ENCODE measurements around the gene PHF21B.

PHF21B gene

GRCh38 chr22:44990328-44990727 is 19.5 kb downstream of the PHF21B start:
- DNase-seq = no peak
- H3K36me3 Mint-ChIP-seq = no peaks in the 10 kb centered on the region
- H3K4me3 Mint-ChIP-seq = no peak overlapping the region
- no peaks in the 10 kb centered on the region for H3K27me3 Mint-ChIP-seq
- no peak overlapping the region for H3K27ac Mint-ChIP-seq
- H3K4me1 Mint-ChIP-seq = no peaks in the 10 kb centered on the region
- CTCF ChIA-PET = no interaction called here
- H3K9me3 Mint-ChIP-seq = no peaks in the 10 kb centered on the region

- Mint-ChIP-seq H3K4me1 (no peaks in the 10 kb centered on the region), H3K9me3 (peaks cover 4% of the 10 kb centered on the region), H3K27ac (no peak overlapping the region), H3K36me3 (no peaks in the 10 kb centered on the region), H3K4me3 (no peak overlapping the region), H3K27me3 (no peaks in the 10 kb centered on the region)
- CTCF ChIA-PET = no interaction called here
- no peak for DNase-seq
Observed at GRCh38 chr22:44988671-44989070, 21.1 kb downstream of the PHF21B start.

GRCh38 chr22:44986926-44987325 is 22.9 kb downstream of the PHF21B start:
- Mint-ChIP-seq H3K4me1 (no peaks in the 10 kb centered on the region), H3K9me3 (peaks cover 4% of the 10 kb centered on the region), H3K4me3 (no peak overlapping the region), H3K36me3 (no peaks in the 10 kb centered on the region), H3K27ac (no peak overlapping the region), H3K27me3 (peaks cover 4% of the 10 kb centered on the region)
- CTCF ChIA-PET = no interaction called here
- DNase-seq = no peak

GRCh38 chr22:44985906-44986527 is 23.8 kb downstream of the PHF21B start:
- CTCF ChIA-PET = no interaction called here
- DNase-seq = no peak
- no peaks in the 10 kb centered on the region for H3K36me3 Mint-ChIP-seq
- no peaks in the 10 kb centered on the region for H3K4me1 Mint-ChIP-seq
- H3K4me3 Mint-ChIP-seq = no peak overlapping the region
- H3K9me3 Mint-ChIP-seq = peaks cover 4% of the 10 kb centered on the region
- peaks cover 4% of the 10 kb centered on the region for H3K27me3 Mint-ChIP-seq
- H3K27ac Mint-ChIP-seq = no peak overlapping the region

- H3K9me3 Mint-ChIP-seq = peaks cover 4% of the 10 kb centered on the region
- H3K36me3 Mint-ChIP-seq = no peaks in the 10 kb centered on the region
- H3K27ac Mint-ChIP-seq = no peak overlapping the region
- peaks cover 5% of the 10 kb centered on the region for H3K27me3 Mint-ChIP-seq
- H3K4me1 Mint-ChIP-seq = no peaks in the 10 kb centered on the region
- CTCF ChIA-PET = no interaction called here
- H3K4me3 Mint-ChIP-seq = no peak overlapping the region
- no peak for DNase-seq
Observed at GRCh38 chr22:44983878-44984482, 25.8 kb downstream of the PHF21B start.

- Mint-ChIP-seq H3K4me3 (no peak overlapping the region), H3K36me3 (no peaks in the 10 kb centered on the region), H3K27me3 (peaks cover 9% of the 10 kb centered on the region), H3K4me1 (no peaks in the 10 kb centered on the region), H3K9me3 (peaks cover 4% of the 10 kb centered on the region), H3K27ac (no peak overlapping the region)
- DNase-seq = no peak
- CTCF ChIA-PET = no interaction called here
Observed at GRCh38 chr22:44982445-44982844, 27.4 kb downstream of the PHF21B start.

- Mint-ChIP-seq H3K4me3 (no peak overlapping the region), H3K9me3 (peaks cover 4% of the 10 kb centered on the region), H3K36me3 (no peaks in the 10 kb centered on the region), H3K4me1 (no peaks in the 10 kb centered on the region), H3K27me3 (peaks cover 9% of the 10 kb centered on the region), H3K27ac (no peak overlapping the region)
- CTCF ChIA-PET = no interaction called here
- no peak for DNase-seq
Observed at GRCh38 chr22:44981857-44982256, 27.9 kb downstream of the PHF21B start.

GRCh38 chr22:44979154-44979553 is 30.7 kb downstream of the PHF21B start:
- no peak for DNase-seq
- Mint-ChIP-seq H3K27ac (no peak overlapping the region), H3K36me3 (no peaks in the 10 kb centered on the region), H3K27me3 (peaks cover 9% of the 10 kb centered on the region), H3K9me3 (peaks cover 4% of the 10 kb centered on the region), H3K4me3 (no peak overlapping the region), H3K4me1 (no peaks in the 10 kb centered on the region)
- CTCF ChIA-PET = no interaction called here

- Mint-ChIP-seq H3K27me3 (peaks cover 9% of the 10 kb centered on the region), H3K36me3 (no peaks in the 10 kb centered on the region), H3K4me1 (no peaks in the 10 kb centered on the region), H3K9me3 (no peaks in the 10 kb centered on the region), H3K27ac (no peak overlapping the region), H3K4me3 (no peak overlapping the region)
- CTCF ChIA-PET = interaction anchor here (0.6 to 1.5 kb wide), 2 partner anchors 106 to 426 kb away, joined by 3 to 4 read pairs; no protein-coding TSS in a partner anchor
- peak; percentile 89 for DNase-seq
Observed at GRCh38 chr22:44975427-44976262, 34.2 kb downstream of the PHF21B start.

GRCh38 chr22:44974454-44974853 is 35.4 kb downstream of the PHF21B start:
- Mint-ChIP-seq H3K9me3 (no peaks in the 10 kb centered on the region), H3K27me3 (peaks cover 9% of the 10 kb centered on the region), H3K36me3 (no peaks in the 10 kb centered on the region), H3K27ac (no peak overlapping the region), H3K4me1 (no peaks in the 10 kb centered on the region), H3K4me3 (no peak overlapping the region)
- no peak for DNase-seq
- CTCF ChIA-PET = no interaction called here

- no peaks in the 10 kb centered on the region for H3K9me3 Mint-ChIP-seq
- DNase-seq = no peak
- peaks cover 6% of the 10 kb centered on the region for H3K27me3 Mint-ChIP-seq
- no peaks in the 10 kb centered on the region for H3K4me1 Mint-ChIP-seq
- H3K27ac Mint-ChIP-seq = no peak overlapping the region
- CTCF ChIA-PET = no interaction called here
- no peaks in the 10 kb centered on the region for H3K36me3 Mint-ChIP-seq
- H3K4me3 Mint-ChIP-seq = no peak overlapping the region
Observed at GRCh38 chr22:44973829-44974228, 36.0 kb downstream of the PHF21B start.

GRCh38 chr22:44972363-44973083 is 37.3 kb downstream of the PHF21B start:
- Mint-ChIP-seq H3K4me3 (no peak overlapping the region), H3K4me1 (no peaks in the 10 kb centered on the region), H3K27ac (no peak overlapping the region), H3K36me3 (no peaks in the 10 kb centered on the region), H3K9me3 (no peaks in the 10 kb centered on the region), H3K27me3 (peaks cover 3% of the 10 kb centered on the region)
- DNase-seq = no peak
- CTCF ChIA-PET = no interaction called here

- Mint-ChIP-seq H3K4me1 (no peaks in the 10 kb centered on the region), H3K9me3 (no peaks in the 10 kb centered on the region), H3K4me3 (no peak overlapping the region), H3K27me3 (peaks cover 3% of the 10 kb centered on the region), H3K27ac (no peak overlapping the region), H3K36me3 (no peaks in the 10 kb centered on the region)
- no peak for DNase-seq
- CTCF ChIA-PET = no interaction called here
Observed at GRCh38 chr22:44971651-44972362, 38.0 kb downstream of the PHF21B start.

- Mint-ChIP-seq H3K27ac (no peak overlapping the region), H3K9me3 (no peaks in the 10 kb centered on the region), H3K27me3 (peaks cover 3% of the 10 kb centered on the region), H3K36me3 (no peaks in the 10 kb centered on the region), H3K4me1 (no peaks in the 10 kb centered on the region), H3K4me3 (no peak overlapping the region)
- DNase-seq = no peak
- CTCF ChIA-PET = no interaction called here
Observed at GRCh38 chr22:44970291-44970690, 39.5 kb downstream of the PHF21B start.

All from activated naive CD4-positive, alpha-beta T cell treated with anti-CD3 and anti-CD28 coated beads, Interleukin-2, amount 10 ng/mL, durations not matched to agents 7 days and 5 days (primary cell).